GM18868 (cell line): ENCODE measurements around the gene EXTL1.

Source experiments
- ATAC-seq: cut with Tn5 transposase; IDR thresholded peaks from one replicate; pipeline ENCODE4 v1.9.1; 2021; ENCODE audit warnings: mild to moderate bottlenecking, moderate library complexity; ENCODE audit not compliant: unreplicated experiment

Gene EXTL1

DNA sequence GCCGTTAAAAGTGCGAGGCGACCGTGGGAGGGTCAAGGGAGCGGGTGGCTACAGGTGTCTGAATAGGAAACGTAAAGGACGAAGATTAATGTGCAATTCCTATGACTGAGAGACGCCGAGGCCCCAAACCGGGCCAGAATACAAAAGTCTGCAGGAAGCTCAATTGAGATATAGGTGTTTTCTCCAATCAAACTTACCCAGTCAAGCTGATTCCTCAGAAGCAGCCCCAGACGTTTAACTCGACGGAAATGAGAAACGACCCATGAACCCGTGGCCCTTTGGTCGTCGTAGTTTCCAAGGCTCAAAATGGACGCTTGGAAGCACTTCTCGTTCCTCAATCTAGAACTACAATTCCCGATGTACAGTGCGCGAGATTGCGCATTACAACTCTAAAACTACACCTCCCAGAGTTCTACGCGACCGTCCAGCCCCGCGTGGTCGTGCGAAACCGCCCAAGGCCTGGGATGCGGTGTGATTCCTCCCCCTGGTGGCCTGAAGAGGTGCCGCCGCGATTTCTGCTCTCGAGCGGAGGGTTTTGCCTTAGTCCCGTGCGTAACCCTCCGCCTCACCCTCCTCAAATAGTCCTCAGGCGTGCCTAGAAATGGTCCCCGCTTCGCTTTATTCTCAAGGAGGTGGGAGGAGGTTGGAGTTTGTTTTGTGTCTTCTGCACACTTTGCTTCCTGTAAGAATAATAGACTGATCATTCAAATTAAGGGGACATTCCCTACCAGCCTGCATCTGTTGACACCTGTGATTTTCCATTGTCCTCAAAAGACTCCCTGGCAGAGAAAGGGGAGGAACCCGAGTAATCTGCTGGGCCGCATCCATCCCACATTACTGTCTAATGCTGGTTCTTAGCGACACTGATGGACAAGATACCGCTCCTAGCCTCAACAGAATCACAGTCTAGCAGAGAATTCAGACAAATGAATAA lies 23.5 kb upstream of the EXTL1 start, which contains the start of gene PAFAH2:
TSS of gene PAFAH2 (minus strand) at position 236 of the 934 bp plus-strand sequence. CDS start 7,247 bp downstream, outside the sequence.
- ATAC-seq: peak; percentile 96

DNA sequence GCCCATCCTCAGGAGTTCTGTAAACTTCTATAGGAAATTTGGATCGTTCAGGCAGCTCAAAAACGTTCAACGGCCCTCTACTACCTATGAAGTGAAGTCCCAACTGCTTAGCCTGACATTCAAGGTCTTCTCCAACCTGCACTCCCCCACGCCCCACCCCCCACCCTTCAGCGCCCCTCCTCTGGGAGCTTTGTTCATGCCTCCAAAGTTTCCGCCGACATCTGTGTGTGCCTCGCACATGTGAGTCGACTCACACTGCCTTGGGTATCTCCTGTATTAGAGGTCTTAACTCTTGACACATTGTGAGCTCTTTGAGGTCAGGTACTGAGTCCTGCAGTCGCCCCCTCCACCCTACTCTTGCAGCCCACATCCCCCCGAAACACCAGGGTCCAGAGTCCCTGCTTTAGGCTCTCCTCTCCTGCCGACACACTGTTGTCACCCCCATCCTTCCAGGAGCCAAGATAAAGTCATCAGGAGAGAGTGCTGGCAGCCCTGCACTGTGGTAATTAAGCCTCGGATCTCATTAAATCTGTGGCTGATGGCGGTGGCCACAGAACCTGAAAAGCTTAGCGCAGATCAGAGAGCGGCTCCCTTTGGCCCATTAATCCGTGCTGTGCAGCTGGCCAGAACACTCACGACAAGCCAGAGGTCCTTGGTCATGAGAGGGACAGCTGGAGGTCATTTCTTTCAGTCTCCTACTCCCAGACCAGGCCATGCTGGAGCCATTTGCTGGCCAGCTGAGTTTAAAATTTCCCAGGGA lies 22.4 kb upstream of the EXTL1 start:
- no peak for ATAC-seq

DNA sequence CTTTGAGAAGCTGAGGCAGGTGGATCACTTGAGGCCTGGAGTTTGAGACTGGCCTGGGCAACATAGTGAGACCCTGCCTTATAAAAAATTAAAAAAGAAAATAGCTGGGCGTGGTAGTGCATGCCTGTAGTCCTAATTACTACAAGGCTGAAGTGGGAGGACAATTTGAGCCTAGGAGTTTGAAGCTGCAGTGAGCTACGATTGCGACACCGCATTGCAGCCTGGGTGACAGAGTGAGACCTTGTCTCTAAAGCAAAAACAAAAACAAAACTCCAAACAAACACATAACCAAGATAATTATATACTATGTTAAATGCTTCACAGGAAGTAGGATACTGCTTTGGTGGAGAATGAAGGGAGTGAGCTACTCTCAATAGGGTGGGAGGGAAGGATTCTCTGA lies 18.3 kb upstream of the EXTL1 start:
- no peak for ATAC-seq

DNA sequence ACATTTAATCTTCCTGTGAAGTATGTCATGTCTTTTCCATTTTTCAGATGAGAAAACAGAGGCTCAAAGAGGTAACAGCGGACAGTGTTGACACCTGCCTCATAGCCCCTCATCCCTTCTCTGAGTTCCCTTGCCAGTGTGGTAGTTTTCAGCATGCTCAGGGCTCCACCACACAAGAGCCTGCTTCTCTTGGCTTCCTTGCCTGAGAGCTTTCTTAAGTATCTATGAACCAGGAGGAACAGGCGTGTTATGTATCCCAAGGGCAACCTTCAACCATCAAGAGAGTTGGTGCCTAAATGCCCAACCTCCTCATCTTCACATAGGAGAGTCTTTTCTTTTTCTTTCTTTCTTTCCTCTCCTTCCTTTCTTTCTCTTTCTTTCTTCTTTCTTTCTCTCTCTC lies 17.8 kb upstream of the EXTL1 start:
- ATAC-seq: no peak

DNA sequence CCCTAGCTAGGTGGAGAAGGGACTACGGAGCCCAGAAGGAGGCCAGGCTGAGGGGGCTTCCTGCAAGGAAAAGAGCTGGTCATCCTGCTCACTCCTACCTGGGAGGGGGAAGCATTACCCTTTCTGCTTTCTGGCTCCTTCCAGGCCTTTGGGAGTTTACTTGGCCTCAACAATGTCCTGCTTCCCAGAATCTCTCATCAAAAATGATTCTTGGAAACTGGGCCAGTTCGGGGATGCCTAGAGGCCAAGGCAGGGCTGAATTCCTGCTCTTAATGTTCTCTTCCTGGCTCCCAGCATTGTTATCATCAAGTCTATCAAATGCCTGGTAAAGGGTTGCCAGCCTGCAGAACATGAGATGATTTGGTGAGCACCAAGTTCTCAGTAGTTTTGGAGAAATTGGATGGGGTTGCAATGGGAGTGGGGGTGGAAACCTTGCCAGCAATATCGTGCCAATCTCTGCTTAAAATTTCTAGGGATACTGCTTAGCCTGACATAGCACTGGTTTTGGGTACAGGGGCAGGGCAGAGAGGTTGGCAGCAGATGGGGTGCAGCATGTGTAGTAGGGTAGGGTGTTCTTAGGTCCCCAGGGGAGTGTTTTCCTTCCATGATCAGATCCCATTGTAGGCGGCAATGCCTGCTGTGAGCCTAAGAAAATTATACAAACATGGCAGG lies 16.0 kb upstream of the EXTL1 start:
- ATAC-seq: no peak

DNA sequence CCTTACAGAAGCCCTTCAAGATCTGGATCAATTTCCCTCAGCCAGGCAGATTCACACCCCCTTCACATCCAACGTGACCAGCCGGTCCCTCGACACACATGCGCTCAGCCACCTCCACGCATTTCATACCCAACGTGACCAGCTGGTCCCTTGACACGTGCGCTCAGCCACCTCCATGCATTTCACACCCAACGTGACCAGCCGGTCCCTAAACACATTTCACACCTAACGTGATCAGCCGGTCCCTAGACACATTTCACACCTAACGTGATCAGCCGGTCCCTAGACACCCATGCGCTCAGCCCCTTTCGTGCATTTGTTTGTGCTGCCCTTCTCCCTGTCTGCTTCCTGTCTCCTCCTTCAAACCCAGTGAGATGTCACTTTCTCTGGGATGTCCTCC lies 14.9 kb upstream of the EXTL1 start:
- no peak for ATAC-seq

DNA sequence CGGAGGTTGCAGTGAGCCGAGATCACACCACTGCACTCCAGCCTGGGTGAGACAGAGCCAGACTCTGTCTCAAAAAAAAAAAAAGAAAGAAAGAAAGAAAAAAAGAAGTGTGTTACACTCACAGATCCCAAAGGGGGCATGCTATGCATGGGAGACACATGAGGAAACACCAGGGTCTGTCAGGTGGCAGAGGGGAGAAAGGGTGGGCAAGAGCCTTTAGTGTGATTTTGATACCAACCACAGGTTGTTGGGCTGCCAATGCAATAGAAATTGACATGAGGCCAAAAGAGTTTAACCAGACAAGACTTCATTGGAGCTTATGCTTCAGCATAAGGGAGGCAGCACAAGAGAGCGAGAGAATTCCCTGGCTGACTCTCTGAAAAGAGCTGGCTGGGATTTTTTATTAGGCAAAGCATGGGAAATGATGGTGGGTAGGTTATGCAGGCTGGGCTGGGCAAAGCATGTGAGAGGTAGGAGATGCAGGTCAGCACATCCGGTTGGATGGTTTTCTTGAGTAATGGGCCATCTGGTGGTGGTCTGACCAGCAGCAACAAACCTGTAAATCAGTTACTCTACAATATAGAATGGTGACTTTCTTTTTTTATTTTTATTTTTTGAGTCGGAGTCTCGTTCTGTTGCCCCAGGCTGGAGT lies 11.7 kb upstream of the EXTL1 start:
- ATAC-seq: no peak

DNA sequence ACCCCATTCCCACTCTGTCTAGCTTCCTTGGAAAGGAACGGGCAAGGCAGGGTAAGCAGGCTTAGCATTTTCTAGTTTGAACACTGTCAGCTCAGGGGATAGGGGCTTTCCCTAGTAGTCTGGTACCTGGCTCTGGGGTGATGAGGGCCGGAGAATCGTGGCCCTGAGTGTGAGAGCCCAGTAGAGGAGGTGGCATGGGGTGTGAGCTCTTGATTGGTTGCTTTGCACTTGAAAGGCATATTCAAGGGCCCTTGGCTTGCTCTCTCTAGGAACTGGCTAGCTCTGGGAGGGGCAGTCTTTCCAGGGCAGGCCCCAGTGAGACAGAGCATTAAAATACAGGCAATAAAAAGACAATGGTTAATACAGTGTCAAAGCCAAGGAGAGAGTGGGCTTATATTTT lies 10.8 kb upstream of the EXTL1 start:
- no peak for ATAC-seq

DNA sequence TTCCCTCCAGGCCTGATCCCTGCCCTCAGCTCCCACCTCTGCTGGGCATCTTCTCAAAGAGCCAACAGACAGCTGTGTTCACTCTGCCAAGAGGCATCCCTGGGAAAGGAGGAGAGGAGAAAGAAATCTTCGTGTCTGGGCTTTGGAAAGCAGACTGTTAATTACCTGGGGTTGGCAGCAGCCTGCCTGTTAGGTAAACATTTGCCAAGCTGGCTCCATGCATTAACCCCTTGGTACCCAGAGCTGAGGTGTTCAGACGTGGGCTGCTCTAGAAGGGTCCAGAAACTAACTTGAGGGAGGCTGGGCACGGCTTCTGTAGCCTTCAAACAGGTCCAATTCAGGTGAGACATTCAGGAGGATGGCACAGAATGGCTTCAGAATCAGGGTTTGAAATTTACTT lies 8.7 kb upstream of the EXTL1 start:
- ATAC-seq: no peak

DNA sequence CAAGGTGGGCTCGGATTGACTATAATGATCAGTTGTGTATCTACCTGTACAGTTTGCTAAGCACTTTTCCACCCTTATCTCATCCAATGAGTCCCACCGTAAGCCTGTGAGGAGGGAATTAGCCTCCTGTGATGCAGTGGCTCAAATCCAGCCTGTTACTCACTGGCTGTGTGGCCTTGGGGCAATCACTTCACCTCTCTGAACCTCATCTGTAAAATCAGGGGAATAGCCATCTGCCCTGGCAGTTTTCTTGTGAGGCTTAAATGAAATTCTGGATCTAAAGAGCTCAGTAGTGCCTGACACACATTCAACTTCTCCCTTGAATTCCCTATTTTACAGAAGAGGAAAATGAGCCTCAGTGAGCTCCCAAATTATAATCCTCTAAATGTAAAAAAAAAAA lies 7.4 kb upstream of the EXTL1 start:
- ATAC-seq: no peak

DNA sequence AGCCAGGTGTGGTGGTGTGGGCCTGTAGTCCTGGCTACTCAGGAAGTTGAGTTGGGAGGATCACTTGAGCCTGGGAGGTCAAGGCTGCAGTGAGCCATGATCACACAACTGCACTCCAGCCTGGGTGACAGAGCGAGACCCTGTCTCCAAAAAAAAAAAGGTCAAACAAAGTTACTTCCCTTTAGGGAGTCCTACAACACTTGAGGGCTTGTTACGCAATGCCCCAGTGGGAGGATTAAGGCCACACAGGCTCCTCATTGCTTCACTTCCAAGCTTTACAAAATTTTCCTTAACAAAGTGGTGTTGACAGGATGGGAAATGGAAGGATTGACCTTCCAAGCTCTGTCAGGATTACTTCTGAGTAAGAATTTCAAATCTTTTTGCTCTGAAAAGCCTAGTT lies 6.2 kb upstream of the EXTL1 start:
- no peak for ATAC-seq

DNA sequence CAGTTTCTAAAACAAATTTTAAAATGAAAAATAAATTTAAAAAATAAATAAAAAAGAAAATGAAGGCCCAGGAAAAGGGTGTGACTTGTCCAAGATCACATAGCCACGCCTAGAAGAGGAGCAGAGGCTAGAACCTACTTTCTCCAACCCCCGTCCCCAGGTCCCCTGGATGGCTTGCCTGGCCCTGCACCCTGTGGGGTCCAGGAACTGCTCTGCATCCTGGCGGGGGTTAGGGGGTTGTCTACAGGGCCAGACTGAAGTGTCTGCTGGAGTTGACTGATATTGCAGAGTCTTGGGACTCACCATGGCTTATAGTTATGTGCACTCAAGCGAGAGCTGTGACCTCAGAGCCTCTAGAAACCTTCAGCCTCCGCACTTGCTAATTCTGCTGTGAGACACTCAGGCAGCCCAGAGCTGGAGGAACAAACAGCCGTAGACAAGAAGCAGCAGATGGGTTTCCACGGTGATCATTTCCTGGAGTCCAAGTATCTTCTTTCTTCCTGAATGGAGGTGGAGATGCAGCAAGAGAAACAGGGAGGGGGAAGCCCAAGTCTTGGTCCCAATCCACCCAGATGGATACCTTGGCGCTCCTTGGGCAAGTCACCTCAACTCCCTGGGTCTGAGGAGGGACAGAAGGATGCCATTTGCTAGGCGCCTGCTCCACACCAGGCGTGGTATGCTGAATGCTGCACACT lies 5.2 kb upstream of the EXTL1 start:
- no peak for ATAC-seq

DNA sequence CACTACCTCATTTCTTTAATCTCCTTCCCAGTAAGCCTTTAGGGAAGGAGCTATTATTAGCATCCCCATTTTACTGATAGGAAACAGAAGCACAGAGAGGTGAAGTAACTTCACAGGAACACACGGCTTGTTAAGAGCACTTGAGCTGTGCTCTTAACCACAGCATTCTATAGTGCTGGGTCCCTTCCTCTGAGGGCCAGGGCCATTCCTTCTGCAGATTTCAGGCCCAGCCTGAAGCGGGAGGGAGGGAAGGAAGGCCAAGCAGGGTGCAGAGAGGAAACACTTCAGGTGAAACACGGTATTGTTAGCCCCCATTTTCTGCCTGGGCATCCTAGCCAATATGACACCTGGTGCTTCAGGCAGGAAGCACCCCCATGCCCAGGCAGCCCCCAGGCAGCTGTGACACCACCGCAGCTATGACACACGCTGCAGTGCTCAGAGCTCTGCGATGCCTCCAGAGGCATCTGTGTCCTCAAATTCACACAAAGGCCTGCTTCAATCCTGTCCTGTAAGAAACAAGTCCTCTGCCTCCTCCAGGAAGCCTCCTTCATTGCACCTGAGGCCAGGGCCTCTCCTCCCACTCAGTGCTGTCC lies 4.5 kb upstream of the EXTL1 start:
- ATAC-seq: no peak

DNA sequence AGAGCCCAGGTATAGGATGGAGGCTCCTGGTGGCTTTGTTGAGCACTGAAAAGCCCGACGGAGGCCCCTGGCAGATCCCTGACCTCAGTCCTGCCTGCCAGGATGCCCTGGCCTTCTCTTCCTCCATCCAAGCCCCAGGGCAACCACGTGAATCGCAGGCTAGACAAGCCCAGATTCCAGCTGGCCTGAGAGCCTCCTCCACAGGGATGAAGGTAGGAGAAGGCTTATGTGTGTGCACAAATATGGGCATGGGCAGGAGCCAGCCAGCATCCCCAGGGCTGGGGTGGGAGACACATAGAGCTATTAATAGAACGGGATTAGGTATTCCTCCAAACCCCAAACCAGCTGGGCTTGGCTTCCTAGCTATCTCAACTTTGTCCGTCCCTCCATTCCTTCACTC lies 4.0 kb upstream of the EXTL1 start:
- no peak for ATAC-seq

DNA sequence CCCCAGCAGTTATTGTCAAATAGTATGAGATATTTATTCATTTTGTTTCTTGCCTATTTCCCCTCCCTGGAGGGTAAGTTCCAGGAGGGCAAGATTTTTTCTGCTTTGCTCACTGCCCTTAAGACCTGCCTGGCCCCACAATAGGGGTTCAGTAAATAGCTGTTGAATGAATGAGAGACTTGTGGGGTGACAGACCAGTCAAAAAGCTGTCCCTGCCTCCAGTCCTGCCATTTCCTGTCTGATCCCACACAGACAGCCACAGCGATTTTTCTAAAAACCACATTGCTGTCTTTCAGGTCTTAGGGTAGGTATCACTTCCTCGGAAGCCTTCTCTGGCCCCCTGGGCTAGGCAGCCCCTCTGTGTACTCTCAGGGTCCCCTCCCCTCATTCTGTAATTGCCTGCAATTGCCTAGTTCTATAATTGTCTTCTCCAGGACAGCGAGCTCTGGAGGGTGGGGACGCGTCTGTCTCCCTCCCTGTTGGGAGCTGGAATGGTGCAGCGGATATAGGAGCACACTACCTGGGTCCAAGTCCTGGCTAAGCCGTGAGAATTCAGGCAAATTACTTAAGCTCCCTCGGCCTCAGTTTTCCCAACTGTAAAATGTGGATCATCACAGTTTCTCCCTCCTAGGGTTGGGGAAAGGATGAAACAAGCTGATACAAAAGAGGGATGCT lies 1.8 kb upstream of the EXTL1 start:
- no peak for ATAC-seq

DNA sequence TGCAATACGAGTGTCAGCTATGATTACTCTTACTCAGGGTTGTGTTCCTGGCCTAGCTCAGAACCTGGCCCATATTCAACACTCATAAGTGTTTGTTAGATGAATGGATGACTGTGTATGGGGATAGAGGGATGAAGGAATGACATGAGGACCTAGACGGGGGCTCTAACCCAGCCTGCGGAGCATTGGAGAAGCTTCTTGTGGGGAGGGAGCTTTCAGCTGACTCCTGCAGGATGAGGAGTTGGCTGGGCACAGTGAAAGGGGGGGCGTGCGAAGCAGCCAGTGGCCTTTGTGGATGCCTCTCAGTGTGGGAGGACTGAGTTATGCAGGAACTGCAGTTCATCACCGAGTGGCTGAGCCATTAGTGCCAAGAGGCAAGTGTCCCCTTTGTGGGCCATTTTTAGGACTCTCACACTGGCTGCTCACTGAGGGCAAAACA lies 1.2 kb upstream of the EXTL1 start:
- ATAC-seq: no peak

DNA sequence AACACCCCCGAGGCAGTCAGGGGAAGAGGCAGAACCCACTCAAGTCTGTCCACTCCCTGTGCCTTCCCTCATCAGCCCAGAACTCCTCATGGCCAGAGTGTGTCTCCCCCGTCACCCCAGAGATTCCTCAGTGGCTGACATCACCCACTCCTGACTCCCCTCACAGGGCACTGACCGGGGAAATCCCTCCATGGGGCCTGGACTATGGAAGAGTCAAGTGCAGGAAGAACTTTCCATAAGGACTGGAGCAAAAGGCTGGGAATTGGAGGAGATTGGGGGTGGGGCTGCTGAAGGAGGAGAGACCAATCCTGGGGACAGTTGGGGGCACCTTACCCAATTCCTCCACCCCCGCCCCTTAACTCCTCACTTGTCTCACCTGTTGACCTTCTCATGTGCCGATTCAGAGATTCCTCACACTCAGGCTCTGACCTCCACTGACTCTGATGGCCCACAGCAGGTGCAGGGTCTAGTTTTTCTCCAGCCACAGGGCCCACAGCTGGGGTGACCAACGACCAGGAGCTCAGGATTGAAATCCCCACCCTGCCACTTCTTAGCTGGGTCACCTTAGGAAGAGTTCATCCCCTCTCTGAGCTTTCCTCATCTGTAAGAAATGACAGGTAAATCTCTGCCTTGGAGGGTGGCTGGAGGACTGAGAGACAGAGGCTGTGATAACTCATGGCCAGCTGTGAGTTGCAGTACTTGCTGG lies 481 bp upstream of the EXTL1 start:
- ATAC-seq: no peak

DNA sequence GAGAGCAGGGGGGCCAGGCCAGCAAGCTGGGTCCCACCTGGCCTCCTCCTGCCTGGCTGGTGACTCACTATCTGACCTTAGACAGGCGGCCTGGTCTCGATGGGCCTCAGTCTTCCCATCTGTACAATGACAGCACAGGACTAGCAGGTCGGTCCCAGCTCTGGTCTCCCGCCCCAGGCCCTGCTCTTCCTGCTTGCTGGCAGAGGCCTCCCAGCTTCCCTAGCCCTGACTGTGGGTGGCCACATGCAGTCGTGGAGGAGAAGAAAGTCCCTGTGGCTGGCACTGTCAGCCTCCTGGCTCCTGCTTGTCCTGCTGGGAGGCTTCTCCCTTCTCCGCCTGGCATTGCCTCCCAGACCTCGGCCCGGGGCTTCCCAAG lies 817 bp downstream of the EXTL1 start:
- no peak for ATAC-seq

DNA sequence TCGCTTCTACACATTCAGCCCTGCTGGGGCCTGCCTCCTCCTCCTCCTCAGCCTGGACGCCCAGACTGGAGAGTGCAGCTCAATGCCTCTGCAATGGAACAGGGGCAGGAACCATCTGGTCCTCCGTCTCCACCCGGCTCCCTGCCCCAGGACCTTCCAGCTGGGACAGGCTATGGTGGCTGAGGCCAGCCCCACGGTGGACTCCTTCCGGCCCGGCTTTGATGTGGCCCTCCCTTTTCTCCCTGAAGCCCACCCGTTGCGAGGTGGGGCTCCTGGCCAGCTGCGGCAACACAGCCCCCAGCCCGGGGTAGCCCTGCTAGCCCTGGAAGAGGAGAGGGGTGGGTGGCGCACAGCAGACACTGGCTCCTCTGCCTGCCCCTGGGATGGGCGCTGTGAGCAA lies 1.4 kb downstream of the EXTL1 start:
- no peak for ATAC-seq
